ENCODE data around the gene PLXNA4.

- TF ChIP-seq POLR2A (IDR thresholded peaks at IDR 0.05; ENCODE audit: low read depth, low read length) (no peak), TAF1 (IDR thresholded peaks at IDR 0.05; ENCODE audit: low read depth, low read length) (no peak), SPI1 (IDR thresholded peaks at IDR 0.05; ENCODE audit: low read depth, low read length) (no peak), POLR2AphosphoS5 (IDR thresholded peaks at IDR 0.05; ENCODE audit: low read depth, low read length) (no peak)
Observed at GRCh38 chr7:132466367-132466766, 109.9 kb downstream of the PLXNA4 start.
